Erythroblast (primary cell): ENCODE measurements around the gene ZNF618.

Experiments used
- GATA1 ChIP-seq: IDR thresholded peaks from 2 replicates; pipeline ENCODE4 v1.6.1; 2011; ENCODE audit warnings: low read depth, mild to moderate bottlenecking, control low read depth, low read length, moderate library complexity
- POLR2A ChIP-seq: IDR thresholded peaks from 2 replicates; pipeline ENCODE4 v1.6.1; 2011; ENCODE audit warnings: mild to moderate bottlenecking, low read length

- no peak for TF ChIP-seq POLR2A
- no peak for TF ChIP-seq GATA1
Measured at GRCh38 chr9:113927277-113927676, 51.2 kb downstream of the ZNF618 start.
